Right forelimb (tissue), 1 donor: ENCODE results near the gene WWC2.

Experiments
- DNase-seq: peaks from one replicate; pipeline ENCODE4 v3.0.0-alpha.2; 2018

WWC2 gene

DNA sequence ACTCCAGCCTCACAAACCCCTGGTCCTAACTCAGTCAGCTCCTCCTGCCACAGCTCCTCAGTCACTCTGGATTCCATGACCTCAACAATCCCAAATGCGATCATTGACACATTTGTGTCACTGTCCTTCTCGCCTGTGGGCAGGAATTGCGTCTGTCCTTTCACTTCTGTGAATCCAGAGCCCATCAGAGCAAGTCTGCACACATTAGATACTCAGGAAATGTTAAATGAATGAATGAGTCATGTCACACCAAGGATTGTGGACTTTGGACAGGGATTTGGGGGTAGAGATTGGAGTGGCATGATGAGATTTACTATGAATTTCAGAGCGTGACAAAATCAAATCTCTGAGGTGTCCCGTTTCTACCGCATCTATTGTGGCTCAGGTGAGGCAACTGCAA, 234.9 kb downstream of the WWC2 start:
- DNase-seq, result peak; percentile 7

DNA sequence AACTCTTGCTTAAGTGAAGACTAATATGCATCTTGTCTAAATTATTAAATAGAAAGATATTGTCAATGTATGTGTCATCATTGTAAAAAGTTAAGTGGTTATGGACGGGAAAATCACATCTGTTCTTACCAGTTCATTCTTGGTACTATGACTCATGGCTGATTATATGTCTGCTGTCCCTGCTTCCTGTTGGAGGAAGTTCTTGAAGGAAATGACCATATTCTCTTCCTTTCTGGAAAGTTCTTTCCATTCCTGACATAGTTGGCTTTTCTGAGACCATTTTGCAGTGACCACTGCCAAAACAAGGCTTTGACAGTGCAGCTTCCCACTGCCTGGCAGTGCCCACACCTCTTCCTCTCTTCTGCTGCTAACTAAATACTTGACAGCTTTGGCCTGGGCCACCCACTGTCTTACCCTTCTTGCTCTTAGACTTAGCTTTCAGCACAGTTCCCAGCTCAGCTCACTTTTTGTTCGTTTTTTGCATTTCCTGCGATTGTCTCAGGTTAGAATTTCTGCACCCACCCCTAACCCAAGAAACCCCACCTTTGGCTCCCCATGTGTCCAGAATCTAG, 236.4 kb downstream of the WWC2 start:
- DNase-seq, result peak; percentile 17

DNA sequence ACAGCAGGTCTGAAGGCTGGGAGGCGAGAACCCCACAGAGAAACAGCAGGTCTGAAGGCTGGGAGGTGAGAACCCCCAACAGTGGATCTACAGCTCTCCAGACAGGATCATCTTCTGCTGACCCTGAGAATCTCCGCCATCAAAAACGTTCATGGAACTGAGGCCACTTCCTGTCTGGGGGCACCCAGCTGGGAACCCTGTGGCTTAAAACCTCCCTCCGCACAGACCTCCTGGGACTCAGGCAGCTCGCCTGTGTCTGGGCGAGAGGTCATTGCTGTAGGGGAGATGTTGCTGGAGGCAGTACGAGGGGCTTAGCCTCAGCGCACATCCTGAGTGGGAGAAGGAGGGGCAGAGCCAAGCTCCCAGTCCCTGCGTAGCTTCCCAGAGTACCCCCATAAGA, 238.3 kb downstream of the WWC2 start:
- DNase-seq, result no peak

DNA sequence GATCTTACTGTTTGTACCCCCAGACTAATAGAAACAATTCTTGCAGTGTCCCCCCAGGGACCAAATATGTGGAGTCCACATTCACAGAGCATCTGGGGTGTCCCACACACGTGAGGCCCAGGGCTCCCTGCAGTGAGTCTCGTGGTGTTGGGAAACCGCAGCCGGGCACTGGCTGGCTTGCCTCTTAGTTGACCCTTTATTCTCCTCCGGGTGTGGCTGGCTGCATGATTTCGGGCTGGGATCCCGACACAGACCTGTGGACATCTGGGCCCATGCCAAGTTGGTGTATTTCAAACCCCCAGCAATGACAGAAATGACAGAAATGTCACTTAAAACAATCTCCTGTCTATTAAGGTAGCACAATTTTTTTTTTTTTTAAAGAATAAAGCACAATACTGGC, 238.8 kb downstream of the WWC2 start:
- peak; percentile 18 for DNase-seq

DNA sequence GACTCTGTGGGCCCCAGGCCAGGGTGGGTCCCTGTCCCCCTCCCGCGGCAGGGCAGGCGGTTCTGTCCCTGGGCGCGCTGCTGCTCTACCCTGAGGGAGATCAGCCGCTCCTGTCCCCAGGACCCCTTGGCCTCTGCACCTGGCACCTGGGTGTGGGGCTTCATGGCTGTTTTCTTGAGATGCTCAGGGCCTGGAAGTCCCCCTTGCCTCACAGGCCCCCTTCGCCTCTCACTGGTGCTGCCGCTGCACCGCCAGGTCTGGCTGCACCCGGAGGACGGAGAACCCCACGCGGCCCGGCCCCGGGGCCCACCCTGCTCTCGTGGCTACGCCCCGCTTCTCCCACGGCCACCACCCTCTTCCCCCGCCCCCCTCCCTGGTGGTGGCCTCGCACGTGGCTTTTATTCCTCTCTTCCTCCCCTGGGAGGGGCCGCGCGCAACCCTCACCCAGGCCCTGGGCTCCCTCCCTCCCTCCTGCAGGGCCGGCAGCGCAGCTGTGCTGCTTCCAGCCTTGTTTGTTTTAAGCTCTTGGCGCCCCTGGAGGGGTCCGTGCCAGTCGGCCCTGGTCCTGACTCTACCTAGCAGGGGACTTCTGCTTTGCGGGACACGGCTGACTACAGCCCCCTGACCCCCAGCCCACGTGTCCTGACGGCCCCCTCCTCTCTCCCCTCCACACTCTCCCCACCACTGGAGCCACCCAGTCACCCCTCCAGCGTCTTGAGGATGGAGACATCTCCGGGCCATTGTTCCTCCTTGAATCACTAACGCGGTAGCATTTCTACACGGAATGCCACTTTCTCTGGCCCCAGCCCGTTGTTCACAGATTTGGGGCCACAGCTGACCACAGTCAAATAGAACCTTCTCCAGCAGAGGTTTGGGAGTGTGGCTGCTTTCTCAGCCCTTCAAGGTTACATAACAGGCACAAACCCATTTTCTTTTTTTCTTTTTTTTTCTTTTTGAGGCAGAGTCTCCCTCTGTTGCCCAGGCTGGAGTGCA, 243.8 kb downstream of the WWC2 start:
- DNase-seq, result peak; percentile 43

DNA sequence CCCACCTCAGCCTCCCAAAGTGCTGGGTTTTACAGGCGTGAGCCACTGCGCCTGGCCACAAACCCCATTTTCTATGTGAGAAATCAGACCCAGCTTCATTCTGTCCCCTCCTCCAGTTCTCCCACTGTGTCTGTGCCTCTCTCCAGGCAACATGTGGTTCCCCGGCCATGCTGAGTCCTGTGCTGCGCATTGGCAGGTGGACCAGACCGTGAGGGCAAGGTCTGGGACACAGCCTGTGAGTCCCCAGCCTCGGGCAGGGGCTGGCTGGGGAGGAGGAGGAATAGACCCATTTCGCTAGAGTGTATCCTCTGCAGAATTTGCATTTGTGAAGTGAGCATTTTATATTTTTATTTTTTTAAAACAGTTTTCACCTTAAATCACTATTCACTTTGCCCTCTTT, 244.7 kb downstream of the WWC2 start:
- DNase-seq, result peak; percentile 10

DNA sequence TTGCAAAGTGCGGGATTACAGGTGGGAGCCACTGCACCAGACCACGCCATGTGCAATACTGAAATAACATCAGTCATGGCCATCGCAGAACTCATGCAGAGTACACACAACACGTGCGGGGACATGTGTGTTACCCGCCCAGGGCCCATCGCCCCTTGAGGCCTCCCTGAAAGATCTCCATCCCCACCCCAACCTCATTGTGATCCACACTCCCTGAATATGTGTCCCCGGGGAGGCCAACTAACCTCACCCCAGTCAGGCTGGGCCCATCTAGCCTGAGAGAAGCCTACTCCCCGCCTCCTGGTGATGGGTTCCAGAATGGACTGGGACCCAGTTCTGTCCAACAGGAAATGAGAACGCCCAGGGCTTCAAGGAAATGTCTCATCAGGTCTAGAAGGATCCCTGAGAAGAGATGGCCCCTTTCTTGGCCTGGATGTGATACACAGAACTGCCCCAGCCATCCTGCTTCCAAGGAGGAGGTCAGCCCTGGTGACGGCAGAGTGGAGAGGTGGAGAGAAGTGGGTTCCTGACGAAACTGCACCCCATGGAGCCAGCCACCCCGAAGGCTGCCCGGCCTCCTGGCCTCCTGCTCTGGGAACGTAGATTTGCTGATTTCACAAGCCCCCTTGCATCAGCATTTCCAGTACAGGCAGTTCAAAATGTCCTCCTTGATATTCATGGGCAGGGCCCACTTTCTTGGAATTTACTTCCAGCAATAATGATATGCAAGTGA, 245.6 kb downstream of the WWC2 start:
- peak; percentile 7 for DNase-seq

DNA sequence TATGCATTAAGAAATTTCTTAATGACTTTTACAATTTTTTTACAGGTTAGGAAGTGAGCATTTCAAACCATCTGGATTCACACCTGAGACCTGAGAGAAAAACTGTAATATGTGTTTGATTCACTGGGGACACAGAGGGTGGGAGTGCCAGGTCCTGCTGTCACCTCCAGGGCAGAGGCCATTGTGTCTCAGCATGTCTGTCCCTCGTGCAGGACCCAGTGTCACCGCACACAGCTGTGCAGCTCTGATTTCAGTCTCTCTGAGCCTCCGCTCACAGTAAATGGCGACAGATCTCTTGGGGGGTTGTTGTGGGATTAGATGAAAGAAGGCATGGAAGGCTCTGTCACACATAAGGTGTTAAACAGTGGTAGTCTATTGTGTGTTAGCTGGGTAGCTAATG, 246.2 kb downstream of the WWC2 start:
- DNase-seq, result no peak

DNA sequence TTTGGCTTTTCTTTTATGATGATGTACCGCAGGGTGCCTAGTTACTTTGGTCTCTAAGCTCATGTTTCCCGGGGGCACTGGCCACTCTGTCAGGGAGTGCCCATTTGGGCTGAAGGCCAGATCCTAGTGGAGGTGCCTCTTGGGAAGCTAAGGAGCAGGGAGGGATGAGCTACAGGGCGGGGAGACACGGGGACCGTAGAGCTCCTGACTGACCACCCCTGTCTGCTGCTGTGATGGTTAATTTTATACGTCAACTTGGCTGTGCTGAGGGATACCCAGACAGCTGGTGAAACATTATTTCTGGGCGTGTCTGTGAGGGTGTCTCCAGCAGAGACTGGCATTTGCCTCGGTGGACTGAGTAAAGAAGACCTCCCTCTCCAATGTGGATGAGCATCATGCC, 248.1 kb downstream of the WWC2 start:
- peak; percentile 21 for DNase-seq

DNA sequence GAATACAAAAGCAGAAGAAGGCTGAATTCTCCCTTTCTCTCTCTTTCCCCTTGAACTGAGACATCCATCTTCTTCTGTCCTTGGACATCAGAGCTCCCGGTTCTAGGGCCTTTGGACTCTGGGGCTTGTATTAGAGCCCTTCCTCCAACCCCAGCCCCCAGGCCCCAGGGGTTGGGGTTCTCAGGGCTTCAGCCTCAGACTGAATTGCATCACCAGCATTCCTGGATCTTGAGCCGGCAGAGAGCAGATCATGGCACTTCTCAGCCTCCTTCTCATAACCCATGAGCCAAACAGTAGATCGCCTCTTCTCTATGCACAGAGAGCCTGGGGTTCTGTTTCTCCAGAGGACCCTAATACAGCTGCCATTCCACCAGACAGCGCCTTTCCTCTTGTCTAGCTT, 248.5 kb downstream of the WWC2 start:
- DNase-seq, result peak; percentile 3

DNA sequence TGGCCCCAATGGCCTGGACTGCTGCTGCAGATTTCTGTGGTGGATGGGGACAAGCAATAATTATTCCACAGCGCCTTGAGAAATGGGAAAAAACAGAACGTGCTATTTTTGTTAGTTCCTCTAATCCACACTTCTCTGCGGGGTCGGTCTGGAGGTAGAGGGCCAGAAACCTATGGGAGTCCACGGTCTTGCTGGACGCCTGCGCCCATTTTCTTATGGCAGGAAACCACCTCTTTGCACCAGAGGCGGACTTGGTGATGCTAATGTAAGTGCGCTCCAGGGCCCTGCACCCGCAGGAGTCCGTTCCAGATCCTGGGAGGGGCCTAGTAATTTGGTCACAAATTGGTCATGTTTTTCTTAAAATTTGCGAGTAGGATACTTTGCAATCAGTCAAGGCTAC, 249.1 kb downstream of the WWC2 start:
- DNase-seq, result peak; percentile 18

DNA sequence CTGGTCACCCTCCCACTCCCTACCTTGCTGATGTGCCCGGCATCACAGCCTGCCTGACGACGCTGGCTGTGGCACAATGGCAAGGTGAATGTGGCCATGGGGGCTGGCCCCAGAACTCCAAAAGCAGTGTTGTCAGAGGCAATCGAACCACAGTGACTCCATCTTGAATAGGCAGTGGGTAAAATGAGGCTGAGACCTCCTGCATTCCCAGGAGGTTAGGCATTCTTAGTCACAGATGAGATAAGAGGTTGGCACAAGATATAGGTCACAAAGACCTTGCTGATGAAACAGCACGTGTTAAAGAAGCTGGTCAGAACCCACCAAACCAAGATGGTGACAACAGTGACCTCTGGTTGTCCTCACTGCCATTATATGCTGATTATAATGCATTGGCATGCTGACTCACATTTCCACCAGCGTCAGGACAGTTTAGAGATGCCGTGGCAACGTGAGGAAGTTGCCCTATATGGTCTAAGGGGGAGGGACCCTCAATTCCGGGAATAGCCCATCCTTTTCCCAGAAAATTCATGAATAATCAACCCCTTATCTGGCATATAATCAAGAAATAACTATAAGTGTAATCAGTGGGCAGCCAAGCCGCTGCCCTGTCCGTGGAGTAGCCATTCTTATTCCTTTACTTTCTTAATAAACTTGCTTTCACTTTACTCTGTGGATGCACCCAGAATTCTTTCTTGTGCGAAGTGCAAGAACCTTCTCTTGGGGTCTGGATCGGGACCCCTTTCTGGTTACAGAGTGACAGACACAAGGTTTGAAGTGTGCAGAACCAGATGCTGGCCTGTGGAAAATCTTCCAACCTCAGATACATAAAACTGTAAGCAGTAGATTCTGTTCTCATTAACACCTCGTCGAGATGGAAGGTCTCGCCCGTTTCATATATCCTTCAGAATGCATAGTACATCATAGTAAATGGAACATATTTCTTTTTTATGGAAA, 249.9 kb downstream of the WWC2 start:
- peak; percentile 19 for DNase-seq

DNA sequence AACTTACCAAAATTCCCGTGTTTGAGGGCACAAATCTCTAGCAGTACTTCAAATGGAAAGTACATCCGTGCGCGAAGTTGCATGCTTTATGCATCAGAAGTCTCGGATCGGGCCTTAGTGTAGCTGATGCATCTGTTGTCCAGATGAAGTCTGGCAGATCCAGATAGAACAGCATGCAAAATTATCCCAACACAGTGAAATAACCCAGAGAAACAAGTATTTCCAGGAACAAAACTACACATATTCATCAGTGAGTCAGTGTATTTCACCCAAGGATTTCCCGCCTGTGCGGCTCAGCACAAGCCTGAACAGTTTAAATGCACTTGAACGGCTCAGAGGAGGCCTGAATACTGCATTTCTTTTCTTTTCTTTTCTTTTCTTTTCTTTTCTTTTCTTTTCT, 250.6 kb downstream of the WWC2 start:
- peak; percentile 38 for DNase-seq

DNA sequence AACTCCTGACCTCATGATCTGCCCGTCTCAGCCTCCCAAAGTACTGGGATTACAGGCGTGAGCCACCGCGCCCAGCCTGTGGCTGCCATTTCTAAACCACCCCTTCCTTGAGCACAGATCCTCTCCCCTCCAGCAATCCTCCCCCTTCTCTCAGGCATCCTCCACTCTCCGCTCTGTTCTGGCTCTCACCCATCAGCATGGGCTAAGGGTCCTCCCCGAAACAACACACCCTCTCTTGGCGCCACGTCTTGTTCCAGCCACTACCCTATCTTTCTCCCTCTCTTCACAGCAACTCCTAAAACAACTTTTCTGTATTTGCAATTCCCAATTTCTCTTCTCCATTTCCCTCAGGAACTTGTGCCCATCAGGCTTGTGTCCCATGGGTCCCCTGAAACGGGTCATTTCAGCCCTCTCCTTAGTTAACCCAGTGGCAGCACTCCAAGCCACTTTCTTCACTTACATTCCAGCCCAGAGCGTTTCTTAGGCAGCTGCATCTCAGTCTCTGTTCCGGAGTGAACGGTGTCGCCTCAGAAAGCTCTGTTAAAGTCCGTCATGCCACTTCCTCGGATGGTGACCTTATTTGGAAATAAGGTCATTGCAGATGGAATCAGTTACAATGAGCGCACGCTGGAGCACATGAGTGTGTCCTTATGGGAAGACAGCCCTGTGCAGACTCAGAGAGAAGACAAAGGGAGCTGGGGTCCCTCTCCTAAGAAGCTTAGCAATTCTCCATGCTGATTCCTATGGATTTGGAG, 251.4 kb downstream of the WWC2 start:
- peak; percentile 21 for DNase-seq

DNA sequence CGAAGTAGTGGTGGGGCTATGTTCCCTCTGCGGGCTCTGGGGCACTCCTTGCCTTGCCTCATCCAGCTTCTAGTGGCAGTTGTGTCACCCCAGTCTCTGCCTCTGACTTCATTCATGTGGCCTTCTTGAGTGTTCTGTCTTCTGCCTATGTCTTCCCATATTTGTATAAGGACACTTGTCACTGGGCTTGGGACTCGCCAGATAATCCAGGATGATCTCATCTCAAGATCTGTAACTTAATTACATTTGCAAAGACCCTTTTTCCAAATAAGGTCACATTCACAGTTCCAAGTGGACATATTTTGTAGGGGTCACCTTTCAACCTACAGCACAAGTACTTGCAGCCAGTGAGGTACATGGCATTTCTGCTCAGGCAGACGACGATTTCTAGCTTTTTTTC, 253.5 kb downstream of the WWC2 start:
- peak; percentile 15 for DNase-seq

DNA sequence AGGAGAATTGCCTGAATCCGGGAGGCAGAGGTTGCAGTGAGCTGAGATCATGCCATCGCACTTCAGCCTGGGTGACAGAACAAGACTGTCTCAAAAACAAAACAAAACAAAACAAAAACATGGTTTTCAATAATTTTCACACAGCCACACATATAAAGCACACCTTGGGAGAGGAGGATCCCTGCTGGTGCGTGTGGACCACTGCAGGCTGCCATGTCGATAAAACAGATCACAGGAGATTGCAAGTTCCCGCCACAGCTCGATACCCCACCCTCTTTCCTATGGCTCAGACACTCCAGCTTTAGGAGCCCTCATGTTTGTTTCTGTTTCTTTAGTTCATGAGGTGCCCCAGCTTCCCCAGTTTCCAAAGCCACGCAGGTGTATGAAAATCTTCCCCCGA, 254.5 kb downstream of the WWC2 start:
- DNase-seq, result no peak

DNA sequence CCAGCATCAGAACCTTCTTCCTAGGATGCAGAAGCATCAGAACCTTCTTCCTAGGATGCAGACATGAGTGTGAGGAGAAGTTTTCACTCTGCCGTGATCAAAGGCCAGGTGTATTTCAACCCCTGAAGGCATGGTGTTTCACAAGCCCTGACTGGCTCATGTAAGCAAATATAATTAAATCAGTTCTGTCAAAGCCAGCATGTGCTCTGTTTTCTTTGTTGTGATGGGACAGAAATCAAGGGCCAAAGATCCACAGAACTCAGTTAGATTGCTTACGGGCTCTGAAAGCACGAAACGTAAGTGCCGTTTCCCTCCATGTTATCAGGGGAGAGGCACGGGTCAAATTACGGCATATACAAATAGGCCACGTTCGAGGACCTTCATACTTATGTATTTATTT, 255.2 kb downstream of the WWC2 start:
- DNase-seq, result no peak

DNA sequence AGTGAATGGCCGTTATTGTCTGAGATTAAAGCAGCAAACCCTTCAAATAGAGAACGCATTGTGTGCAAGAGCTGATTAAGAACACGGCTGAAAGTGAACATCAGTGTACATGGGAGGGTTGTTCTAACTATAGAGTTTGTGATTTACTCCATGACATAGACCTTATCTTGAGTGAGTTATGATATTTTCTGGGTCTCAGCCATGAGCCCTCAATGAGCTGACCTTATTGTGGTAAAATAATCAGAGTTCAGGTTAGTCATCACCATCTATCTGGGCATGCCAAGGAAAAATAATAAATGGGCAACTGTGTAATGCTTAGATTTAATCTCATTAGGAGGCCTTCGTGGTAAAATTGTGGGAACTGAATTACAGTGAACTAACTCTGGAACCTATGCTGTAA, 256.3 kb downstream of the WWC2 start:
- no peak for DNase-seq

DNA sequence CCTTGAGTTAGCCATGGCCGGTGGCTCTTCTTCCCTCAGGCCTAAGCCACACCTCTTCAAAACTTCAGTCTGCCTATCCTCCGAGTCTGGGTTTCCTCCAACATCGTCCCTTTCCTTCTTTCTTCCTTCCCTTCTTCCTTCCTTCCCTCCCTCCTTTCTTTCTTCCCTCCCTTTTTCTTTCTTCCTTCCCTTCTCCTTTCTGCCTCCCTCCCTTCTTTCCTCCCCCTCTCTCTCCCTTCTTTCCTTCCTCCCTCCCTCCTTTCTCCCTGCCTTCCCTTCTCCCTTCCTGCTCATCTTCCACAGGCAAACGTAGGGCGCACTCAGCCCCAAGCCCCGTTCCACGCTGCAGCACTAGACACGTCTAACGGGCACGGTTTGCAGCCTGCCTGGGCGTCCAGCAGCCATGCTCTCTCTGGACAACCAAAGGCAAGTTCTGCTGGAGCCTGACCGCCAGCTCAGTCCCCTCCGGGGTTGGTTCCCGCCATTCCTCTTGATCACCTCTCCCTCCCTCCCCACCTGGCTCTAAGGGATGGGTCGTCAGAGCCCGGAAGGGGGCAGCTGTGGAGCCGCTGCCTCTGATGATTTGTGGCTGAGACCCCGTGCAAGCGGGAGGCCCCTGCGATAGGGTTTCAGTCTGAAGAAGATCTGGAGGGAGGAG, 257.2 kb downstream of the WWC2 start:
- DNase-seq, result no peak

DNA sequence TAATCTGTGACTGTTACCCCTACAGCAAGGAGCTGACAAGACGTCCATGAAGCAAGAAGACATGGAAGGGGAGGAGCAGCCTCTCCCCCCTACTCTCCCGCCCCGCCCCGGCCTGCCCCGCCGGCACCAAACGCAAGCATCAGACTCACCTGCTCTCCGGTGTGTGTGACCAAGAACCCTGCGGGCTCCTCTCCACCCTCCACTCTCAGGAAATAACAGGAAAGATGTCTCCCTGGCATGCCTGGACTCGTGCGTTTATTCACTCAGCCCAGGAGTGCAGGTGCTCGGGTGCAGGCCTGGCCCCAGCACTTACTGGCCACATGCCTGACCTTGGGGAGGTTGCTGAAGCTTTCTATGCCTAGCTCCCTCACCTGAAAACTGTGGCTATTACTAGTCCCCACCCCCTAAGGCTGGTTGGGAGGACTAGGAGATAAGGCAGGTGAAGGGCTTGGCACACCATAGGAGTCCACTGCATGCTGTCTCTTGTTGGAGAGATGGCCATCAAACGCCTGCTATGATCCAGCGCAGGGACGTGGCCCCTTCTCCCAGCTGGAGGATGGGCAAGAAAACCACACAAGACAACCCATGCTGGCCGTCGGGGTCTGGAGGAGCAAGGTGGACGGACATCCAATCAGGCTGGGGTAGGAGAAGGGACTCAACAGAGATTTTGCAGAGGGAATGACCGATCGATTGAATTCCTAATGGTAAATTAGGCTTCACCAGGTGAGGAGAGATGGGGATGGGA, 258.0 kb downstream of the WWC2 start:
- no peak for DNase-seq
